ENCODE measurements around the gene KLF1. TPM values are rescaled to one million over a fixed set of nuclear protein-coding genes. Genes with fewer than 3 reads are reported as not detected.

KLF1 gene
- total and polyA plus RNA-seq, 2 of the 13 experiments (the other 11 are each of a cell fraction or from before 2014, with no cell fraction given): not detected

DNA sequence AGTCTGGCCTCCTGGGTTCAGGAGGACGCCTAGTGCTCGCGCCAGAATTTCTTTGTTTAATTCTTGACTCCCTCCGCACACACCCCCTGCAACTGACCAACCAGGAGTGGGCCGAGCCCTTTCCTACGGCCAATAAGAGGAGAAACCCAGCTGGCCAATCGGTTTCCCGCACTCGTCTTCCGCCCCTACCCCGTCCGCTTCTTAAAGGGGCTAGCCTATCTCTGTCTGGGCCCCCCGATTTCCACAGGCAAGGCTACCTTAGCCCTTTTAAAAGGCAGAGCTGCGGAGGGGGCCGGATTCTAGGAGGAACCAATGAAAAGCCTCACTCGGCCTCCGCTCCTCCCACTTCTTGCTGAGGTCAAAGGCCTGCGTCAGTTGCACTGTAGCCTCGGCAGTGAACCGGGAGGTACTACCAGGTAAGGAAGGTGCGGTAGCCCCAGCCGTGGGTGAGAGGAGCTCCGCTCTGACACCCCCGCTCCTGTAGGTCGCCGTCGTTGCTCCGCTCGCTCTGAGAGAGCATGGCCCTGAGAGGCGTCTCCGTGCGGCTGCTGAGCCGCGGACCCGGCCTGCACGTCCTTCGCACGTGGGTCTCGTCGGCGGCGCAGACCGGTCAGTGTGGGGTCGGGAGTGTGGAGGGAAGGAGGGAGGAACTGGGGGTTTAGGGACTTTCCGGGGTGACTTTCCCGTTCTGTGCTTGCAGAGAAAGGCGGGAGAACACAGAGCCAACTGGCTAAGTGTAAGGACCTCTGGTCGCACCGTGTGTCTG lies 4.0 kb upstream of the KLF1 start, which contains the start of gene GCDH (continued):
- TF ChIP-seq, protein P1, sequence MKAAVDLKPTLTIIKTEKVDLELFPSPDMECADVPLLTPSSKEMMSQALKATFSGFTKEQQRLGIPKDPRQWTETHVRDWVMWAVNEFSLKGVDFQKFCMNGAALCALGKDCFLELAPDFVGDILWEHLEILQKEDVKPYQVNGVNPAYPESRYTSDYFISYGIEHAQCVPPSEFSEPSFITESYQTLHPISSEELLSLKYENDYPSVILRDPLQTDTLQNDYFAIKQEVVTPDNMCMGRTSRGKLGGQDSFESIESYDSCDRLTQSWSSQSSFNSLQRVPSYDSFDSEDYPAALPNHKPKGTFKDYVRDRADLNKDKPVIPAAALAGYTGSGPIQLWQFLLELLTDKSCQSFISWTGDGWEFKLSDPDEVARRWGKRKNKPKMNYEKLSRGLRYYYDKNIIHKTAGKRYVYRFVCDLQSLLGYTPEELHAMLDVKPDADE (CRISPR knock-in tag; IDR thresholded peaks at IDR 0.05): no peak
- TF ChIP-seq MAFF (IDR thresholded peaks at IDR 0.05; ENCODE audit: low read depth, low read length) (no peak), TAF15 (IDR thresholded peaks at IDR 0.05; ENCODE audit: low read depth, low read length, poor library complexity, severe bottlenecking) (no peak), RFXAP (CRISPR knock-in tag; IDR thresholded peaks at IDR 0.05; ENCODE audit: borderline replicate concordance) (peak; percentile 45; the same call in 1 of the 2 replicates), ZNF34 (CRISPR knock-in tag; IDR thresholded peaks at IDR 0.05; ENCODE audit: borderline replicate concordance) (no peak), ZNF567 (CRISPR knock-in tag; IDR thresholded peaks at IDR 0.05; ENCODE audit: borderline replicate concordance) (peak; percentile 87; the same call in 1 of the 2 replicates), NFIC (IDR thresholded peaks at IDR 0.05; ENCODE audit: low read length) (no peak), ZNF543 (CRISPR knock-in tag; IDR thresholded peaks at IDR 0.05) (peak; percentile 56), TAF1 (CRISPR knock-in tag; IDR thresholded peaks at IDR 0.05) (peak; percentile 85), ZNF501 (CRISPR knock-in tag; IDR thresholded peaks at IDR 0.05) (peak; percentile 83), ZBTB3 (CRISPR knock-in tag; IDR thresholded peaks at IDR 0.05; ENCODE audit: borderline replicate concordance, low read depth) (peak; percentile 97), TP53 (CRISPR knock-in tag; conservative IDR thresholded peaks at IDR 0.05) (no peak), EEA1 (CRISPR knock-in tag; IDR thresholded peaks at IDR 0.05; ENCODE audit: borderline replicate concordance) (no peak), HHEX (CRISPR knock-in tag; IDR thresholded peaks at IDR 0.05) (no peak), ZC3H4 (CRISPR knock-in tag; IDR thresholded peaks at IDR 0.05; ENCODE audit: borderline replicate concordance) (0 out of 2 replicates have a peak, but pooled peaks have one; percentile 71), JUND (CRISPR knock-in tag; IDR thresholded peaks at IDR 0.05) (no peak), MYNN (CRISPR knock-in tag; IDR thresholded peaks at IDR 0.05; ENCODE audit: low read depth) (peak; percentile 85; the same call in 1 of the 2 replicates), ZNF382 (CRISPR knock-in tag; IDR thresholded peaks at IDR 0.05; ENCODE audit: borderline replicate concordance) (no peak), GFI1 (CRISPR knock-in tag; IDR thresholded peaks at IDR 0.05; ENCODE audit: borderline replicate concordance) (no peak)
- TF ChIP-seq, protein P2, sequence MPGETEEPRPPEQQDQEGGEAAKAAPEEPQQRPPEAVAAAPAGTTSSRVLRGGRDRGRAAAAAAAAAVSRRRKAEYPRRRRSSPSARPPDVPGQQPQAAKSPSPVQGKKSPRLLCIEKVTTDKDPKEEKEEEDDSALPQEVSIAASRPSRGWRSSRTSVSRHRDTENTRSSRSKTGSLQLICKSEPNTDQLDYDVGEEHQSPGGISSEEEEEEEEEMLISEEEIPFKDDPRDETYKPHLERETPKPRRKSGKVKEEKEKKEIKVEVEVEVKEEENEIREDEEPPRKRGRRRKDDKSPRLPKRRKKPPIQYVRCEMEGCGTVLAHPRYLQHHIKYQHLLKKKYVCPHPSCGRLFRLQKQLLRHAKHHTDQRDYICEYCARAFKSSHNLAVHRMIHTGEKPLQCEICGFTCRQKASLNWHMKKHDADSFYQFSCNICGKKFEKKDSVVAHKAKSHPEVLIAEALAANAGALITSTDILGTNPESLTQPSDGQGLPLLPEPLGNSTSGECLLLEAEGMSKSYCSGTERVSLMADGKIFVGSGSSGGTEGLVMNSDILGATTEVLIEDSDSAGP (CRISPR knock-in tag; IDR thresholded peaks at IDR 0.05; ENCODE audit: borderline replicate concordance): peak; percentile 98
- TF ChIP-seq, protein P3, sequence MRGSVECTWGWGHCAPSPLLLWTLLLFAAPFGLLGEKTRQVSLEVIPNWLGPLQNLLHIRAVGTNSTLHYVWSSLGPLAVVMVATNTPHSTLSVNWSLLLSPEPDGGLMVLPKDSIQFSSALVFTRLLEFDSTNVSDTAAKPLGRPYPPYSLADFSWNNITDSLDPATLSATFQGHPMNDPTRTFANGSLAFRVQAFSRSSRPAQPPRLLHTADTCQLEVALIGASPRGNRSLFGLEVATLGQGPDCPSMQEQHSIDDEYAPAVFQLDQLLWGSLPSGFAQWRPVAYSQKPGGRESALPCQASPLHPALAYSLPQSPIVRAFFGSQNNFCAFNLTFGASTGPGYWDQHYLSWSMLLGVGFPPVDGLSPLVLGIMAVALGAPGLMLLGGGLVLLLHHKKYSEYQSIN (CRISPR knock-in tag; IDR thresholded peaks at IDR 0.05; ENCODE audit: borderline replicate concordance): peak; percentile 47; the same call in 1 of the 2 replicates
- TF ChIP-seq, protein P4, sequence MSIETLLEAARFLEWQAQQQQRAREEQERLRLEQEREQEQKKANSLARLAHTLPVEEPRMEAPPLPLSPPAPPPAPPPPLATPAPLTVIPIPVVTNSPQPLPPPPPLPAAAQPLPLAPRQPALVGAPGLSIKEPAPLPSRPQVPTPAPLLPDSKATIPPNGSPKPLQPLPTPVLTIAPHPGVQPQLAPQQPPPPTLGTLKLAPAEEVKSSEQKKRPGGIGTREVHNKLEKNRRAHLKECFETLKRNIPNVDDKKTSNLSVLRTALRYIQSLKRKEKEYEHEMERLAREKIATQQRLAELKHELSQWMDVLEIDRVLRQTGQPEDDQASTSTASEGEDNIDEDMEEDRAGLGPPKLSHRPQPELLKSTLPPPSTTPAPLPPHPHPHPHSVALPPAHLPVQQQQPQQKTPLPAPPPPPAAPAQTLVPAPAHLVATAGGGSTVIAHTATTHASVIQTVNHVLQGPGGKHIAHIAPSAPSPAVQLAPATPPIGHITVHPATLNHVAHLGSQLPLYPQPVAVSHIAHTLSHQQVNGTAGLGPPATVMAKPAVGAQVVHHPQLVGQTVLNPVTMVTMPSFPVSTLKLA (IDR thresholded peaks at IDR 0.05): peak; percentile 20; the same call in 1 of the 2 replicates
- TF ChIP-seq, protein P5, sequence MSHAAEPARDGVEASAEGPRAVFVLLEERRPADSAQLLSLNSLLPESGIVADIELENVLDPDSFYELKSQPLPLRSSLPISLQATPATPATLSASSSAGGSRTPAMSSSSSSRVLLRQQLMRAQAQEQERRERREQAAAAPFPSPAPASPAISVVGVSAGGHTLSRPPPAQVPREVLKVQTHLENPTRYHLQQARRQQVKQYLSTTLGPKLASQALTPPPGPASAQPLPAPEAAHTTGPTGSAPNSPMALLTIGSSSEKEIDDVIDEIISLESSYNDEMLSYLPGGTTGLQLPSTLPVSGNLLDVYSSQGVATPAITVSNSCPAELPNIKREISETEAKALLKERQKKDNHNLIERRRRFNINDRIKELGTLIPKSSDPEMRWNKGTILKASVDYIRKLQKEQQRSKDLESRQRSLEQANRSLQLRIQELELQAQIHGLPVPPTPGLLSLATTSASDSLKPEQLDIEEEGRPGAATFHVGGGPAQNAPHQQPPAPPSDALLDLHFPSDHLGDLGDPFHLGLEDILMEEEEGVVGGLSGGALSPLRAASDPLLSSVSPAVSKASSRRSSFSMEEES (CRISPR knock-in tag; IDR thresholded peaks at IDR 0.05): no peak; the same call in 1 of the 2 replicates
